ENCODE data around the gene ADAP1. TPM values are rescaled to one million over a fixed set of nuclear protein-coding genes. Genes with fewer than 3 reads are reported as not detected.

Gene ADAP1
- total and polyA plus RNA-seq, 2 donors = 6.2 to 9.4 TPM

DNA sequence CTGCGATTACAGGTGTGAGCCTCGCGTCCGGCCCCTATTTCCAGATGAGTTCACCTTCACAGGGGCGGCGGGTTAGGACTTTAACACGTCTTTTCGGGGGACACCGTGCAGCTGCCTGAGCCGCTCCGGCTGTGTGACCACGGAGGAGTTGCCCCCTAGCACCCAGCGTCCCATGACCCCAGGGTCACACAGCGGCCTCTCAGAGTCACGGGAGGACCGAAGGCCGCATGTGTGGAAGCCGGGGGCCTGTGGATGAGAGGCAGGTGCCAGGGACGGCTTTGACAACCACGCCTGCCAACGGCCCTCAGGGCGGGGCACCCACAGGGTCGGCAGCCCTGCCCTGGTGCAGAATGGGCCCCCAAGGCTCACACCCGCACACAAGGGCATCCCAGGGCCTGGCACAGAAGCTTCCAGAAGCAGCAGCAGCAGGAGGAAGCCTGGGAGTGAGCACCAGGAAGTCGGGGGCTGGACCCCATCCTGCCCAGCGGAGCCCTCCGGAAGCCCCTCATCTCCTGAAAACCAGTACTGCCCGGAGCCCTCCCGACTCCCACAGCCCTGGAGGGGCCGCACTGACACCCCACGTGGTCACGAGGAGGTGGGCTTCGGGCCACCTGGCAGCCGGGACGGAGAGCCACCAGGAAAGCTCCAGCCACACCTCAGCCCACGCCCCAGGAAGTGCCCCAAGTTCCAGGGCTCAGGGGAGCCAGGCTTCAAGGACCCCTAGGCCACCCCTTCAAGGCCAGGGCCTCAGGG lies 32.7 kb downstream of the ADAP1 start:
- WGBS = 66% methylated on average over 36 of the region's 36 CpGs
- Histone ChIP-seq H3K9me3 (ENCODE audit: control insufficient read depth in 2 of 2, insufficient read depth in 1 of 2, low read length in 1 of 2) (peaks cover 0 to 6% of the 10 kb centered on the region in 2 donors), H3K4me3 (ENCODE audit: low read length in 2 of 2) (no peak overlapping the region), H3K27me3 (ENCODE audit: control insufficient read depth in 2 of 2, insufficient read depth in 1 of 2, low read length in 1 of 2) (no peaks in the 10 kb centered on the region), H3K36me3 (ENCODE audit: control insufficient read depth in 2 of 2, insufficient read depth in 2 of 2, low read length in 1 of 2) (no peaks in the 10 kb centered on the region), H3K27ac (ENCODE audit: low read depth in 1 of 2, low read length in 1 of 2) (no peak overlapping the region), H3K4me1 (ENCODE audit: control insufficient read depth in 2 of 2, insufficient read depth in 2 of 2, low read length in 2 of 2) (peaks cover 26 to 39% of the 10 kb centered on the region in 2 donors)
- DNase-seq (ENCODE audit: low read depth in 6 of 9, low spot score in 9 of 9) = peak in 1 of 9 donors; percentile 33

DNA sequence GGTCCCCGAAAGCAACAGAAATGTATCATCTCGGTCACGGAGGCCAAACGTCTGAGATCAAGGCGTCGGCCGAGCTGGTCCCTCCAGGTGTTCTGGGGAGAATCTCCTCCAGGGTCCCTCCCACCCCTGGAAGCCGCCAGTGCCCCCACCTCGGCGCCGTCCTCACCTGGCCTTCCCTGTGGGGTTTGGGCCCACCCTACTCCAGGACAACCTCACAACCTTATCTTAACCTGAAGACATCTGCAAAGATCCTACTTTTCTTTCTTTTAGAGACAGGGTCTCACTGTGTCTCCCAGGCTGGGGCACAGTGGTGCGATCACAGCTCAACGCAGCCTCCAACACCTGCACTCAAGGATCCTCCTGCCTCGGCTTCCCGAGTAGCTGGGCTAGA lies 33.4 kb downstream of the ADAP1 start:
- H3K9me3 ChIP-seq (ENCODE audit: control insufficient read depth in 2 of 2, insufficient read depth in 1 of 2, low read length in 1 of 2) = peaks cover 0 to 6% of the 10 kb centered on the region in 2 donors
- no peak for DNase-seq (ENCODE audit: low read depth in 6 of 9, low spot score in 9 of 9)
- H3K4me1 ChIP-seq (ENCODE audit: control insufficient read depth in 2 of 2, insufficient read depth in 2 of 2, low read length in 2 of 2) = peaks cover 26 to 39% of the 10 kb centered on the region in 2 donors
- H3K4me3 ChIP-seq (ENCODE audit: low read length in 2 of 2) = no peak overlapping the region
- H3K27me3 ChIP-seq (ENCODE audit: control insufficient read depth in 2 of 2, insufficient read depth in 1 of 2, low read length in 1 of 2) = no peaks in the 10 kb centered on the region
- H3K27ac ChIP-seq (ENCODE audit: low read depth in 1 of 2, low read length in 1 of 2) = no peak overlapping the region
- no peaks in the 10 kb centered on the region for H3K36me3 ChIP-seq (ENCODE audit: control insufficient read depth in 2 of 2, insufficient read depth in 2 of 2, low read length in 1 of 2)
- WGBS = 96% methylated on average over 15 of the region's 15 CpGs

DNA sequence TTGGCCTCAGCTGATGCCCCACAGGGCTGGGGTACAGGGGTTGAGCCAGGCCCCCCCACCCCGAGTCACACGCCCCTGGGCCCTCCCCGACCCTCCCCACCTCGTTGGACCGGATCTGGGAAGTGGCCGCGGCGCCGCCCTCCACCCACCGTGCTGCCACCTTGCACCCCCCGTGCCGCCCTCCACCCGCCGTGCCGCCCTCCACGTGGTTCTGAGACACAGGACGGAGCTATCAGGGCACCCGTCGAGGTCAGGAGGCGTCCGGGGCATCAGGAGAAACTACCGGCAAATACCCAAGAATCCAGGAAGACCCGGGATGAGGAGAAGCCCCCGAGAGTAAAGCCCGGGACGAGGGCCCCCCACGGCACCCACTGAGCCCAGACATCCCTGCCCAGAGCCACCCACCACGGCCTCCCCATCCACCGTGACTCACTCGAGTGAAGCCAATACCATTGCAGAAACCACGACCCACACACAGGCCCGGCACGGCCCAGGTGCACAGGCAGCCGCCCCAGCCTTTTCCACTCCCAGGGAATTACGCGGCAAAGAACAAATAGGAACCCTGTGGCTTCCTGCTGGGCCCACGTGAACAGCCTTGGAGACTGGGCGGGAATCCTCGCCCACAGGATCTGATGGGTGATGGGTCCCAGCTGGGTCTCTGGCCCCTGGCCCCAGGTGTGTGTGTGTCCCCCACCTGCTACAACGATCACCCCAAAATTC lies 34.0 kb downstream of the ADAP1 start:
- no peak overlapping the region for H3K4me3 ChIP-seq (ENCODE audit: low read length in 2 of 2)
- DNase-seq (ENCODE audit: low read depth in 6 of 9, low spot score in 9 of 9) = no peak
- H3K9me3 ChIP-seq (ENCODE audit: control insufficient read depth in 2 of 2, insufficient read depth in 1 of 2, low read length in 1 of 2) = peaks cover 0 to 6% of the 10 kb centered on the region in 2 donors
- H3K4me1 ChIP-seq (ENCODE audit: control insufficient read depth in 2 of 2, insufficient read depth in 2 of 2, low read length in 2 of 2) = peaks cover 26 to 39% of the 10 kb centered on the region in 2 donors
- 73% methylated on average over 40 of the region's 40 CpGs for WGBS
- H3K27ac ChIP-seq (ENCODE audit: low read depth in 1 of 2, low read length in 1 of 2) = no peak overlapping the region
- H3K27me3 ChIP-seq (ENCODE audit: control insufficient read depth in 2 of 2, insufficient read depth in 1 of 2, low read length in 1 of 2) = no peaks in the 10 kb centered on the region
- no peaks in the 10 kb centered on the region for H3K36me3 ChIP-seq (ENCODE audit: control insufficient read depth in 2 of 2, insufficient read depth in 2 of 2, low read length in 1 of 2)

DNA sequence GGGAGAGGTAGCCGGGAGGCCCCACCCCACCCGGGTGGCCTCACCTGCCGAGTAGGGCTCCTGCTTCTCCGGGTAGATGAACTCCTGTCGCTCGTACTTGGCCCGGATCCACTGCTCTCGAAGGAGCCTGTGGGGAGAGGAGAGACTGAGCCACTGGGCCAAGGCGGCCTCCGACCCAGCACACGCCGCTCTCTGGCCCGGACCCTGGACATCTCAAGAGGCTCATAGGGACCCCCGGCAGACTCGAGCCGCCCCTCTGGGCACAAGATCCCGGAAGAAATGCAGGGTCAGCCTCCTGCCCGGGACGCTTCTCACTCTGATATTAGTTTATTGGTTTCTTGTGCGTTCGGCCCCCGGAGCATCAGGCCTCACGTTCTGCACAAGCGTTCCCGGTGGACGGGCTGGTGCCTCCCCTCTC lies 34.5 kb downstream of the ADAP1 start:
- 98% methylated on average over 26 of the region's 26 CpGs for WGBS
- Histone ChIP-seq H3K4me3 (ENCODE audit: low read length in 2 of 2) (no peak overlapping the region), H3K9me3 (ENCODE audit: control insufficient read depth in 2 of 2, insufficient read depth in 1 of 2, low read length in 1 of 2) (peaks cover 0 to 6% of the 10 kb centered on the region in 2 donors), H3K36me3 (ENCODE audit: control insufficient read depth in 2 of 2, insufficient read depth in 2 of 2, low read length in 1 of 2) (no peaks in the 10 kb centered on the region), H3K27me3 (ENCODE audit: control insufficient read depth in 2 of 2, insufficient read depth in 1 of 2, low read length in 1 of 2) (no peaks in the 10 kb centered on the region), H3K27ac (ENCODE audit: low read depth in 1 of 2, low read length in 1 of 2) (no peak overlapping the region), H3K4me1 (ENCODE audit: control insufficient read depth in 2 of 2, insufficient read depth in 2 of 2, low read length in 2 of 2) (peaks cover 24 to 38% of the 10 kb centered on the region in 2 donors)
- no peak for DNase-seq (ENCODE audit: low read depth in 6 of 9, low spot score in 9 of 9)

DNA sequence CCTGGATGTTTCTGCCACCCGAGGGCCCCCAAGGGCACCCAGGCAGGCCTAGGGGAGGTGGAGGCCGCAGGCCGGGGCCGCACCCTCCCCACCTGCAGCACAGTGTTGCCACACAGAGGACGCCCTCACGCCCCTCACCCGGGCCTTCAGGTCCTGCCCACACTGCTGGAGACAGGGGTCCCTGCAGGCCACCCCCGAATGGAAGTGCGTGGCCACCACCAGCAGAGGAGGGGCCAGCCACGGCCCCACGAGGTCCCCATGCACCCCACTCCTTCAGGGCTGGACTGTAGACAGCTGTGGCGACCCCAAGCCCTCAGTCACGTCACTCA lies 35.4 kb downstream of the ADAP1 start:
- H3K9me3 ChIP-seq (ENCODE audit: control insufficient read depth in 2 of 2, insufficient read depth in 1 of 2, low read length in 1 of 2) = peaks cover 0 to 6% of the 10 kb centered on the region in 2 donors
- no peaks in the 10 kb centered on the region for H3K27me3 ChIP-seq (ENCODE audit: control insufficient read depth in 2 of 2, insufficient read depth in 1 of 2, low read length in 1 of 2)
- H3K36me3 ChIP-seq (ENCODE audit: control insufficient read depth in 2 of 2, insufficient read depth in 2 of 2, low read length in 1 of 2) = no peaks in the 10 kb centered on the region
- 92% methylated on average over 13 of the region's 13 CpGs for WGBS
- H3K4me3 ChIP-seq (ENCODE audit: low read length in 2 of 2) = no peak overlapping the region
- peaks cover 20 to 33% of the 10 kb centered on the region in 2 donors for H3K4me1 ChIP-seq (ENCODE audit: control insufficient read depth in 2 of 2, insufficient read depth in 2 of 2, low read length in 2 of 2)
- H3K27ac ChIP-seq (ENCODE audit: low read depth in 1 of 2, low read length in 1 of 2) = no peak overlapping the region
- no peak for DNase-seq (ENCODE audit: low read depth in 6 of 9, low spot score in 9 of 9)

DNA sequence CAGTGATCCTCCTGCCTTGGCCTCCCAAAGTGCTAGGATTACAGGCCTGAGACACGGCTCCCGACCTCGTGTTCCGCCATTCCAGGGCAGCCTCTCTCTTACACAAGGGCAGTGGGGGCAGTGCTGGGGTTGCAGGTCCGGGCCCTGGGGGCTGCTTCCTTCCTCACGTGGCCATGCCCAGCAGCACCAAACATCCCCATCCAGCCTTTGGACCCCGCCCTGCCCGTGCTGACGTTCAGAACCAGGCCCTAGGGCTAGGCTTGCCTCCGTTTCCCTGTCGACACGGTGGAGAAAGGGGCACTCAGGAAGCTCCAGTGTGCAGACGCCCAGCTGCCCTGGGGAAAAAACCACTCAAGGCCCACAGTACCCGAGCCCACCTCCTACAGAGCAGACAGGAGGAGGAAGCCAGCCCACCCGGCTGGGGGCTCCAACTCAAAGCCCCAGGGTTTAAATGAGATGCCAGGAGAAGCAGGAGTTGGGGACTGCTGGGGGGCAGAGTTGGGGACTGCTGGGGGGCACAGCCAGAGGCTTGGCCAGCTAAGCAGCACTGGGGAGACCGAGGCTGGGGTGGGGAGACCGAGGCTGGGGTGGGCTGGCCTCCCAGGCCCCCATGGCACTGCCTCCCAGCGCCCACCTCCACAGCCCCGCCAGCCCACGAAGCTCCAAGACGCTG lies 35.9 kb downstream of the ADAP1 start:
- no peak for DNase-seq (ENCODE audit: low read depth in 6 of 9, low spot score in 9 of 9)
- Histone ChIP-seq H3K4me3 (ENCODE audit: low read length in 2 of 2) (no peak overlapping the region), H3K36me3 (ENCODE audit: control insufficient read depth in 2 of 2, insufficient read depth in 2 of 2, low read length in 1 of 2) (no peaks in the 10 kb centered on the region), H3K4me1 (ENCODE audit: control insufficient read depth in 2 of 2, insufficient read depth in 2 of 2, low read length in 2 of 2) (peaks cover 16 to 29% of the 10 kb centered on the region in 2 donors), H3K9me3 (ENCODE audit: control insufficient read depth in 2 of 2, insufficient read depth in 1 of 2, low read length in 1 of 2) (peaks cover 0 to 6% of the 10 kb centered on the region in 2 donors), H3K27me3 (ENCODE audit: control insufficient read depth in 2 of 2, insufficient read depth in 1 of 2, low read length in 1 of 2) (no peaks in the 10 kb centered on the region), H3K27ac (ENCODE audit: low read depth in 1 of 2, low read length in 1 of 2) (no peak overlapping the region)
- WGBS = 96% methylated on average over 21 of the region's 21 CpGs

DNA sequence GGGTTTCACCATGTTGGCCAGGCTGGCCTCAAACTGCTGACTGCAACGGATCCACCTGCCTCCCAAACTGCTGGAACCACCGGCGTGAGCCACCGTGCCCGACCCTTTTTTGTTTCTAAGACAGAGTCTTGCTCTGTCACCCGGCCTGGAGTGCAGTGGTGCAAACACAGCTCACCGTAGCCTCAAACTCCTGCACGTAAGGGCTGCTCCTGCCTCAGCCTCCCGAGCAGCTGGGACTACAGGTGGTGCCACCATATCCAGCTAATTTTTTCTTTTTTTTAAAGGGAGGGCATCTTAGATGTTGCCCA lies 36.4 kb downstream of the ADAP1 start:
- Histone ChIP-seq H3K4me3 (ENCODE audit: low read length in 2 of 2) (no peak overlapping the region), H3K4me1 (ENCODE audit: control insufficient read depth in 2 of 2, insufficient read depth in 2 of 2, low read length in 2 of 2) (peaks cover 14 to 24% of the 10 kb centered on the region in 2 donors), H3K27me3 (ENCODE audit: control insufficient read depth in 2 of 2, insufficient read depth in 1 of 2, low read length in 1 of 2) (no peaks in the 10 kb centered on the region), H3K27ac (ENCODE audit: low read depth in 1 of 2, low read length in 1 of 2) (no peak overlapping the region), H3K9me3 (ENCODE audit: control insufficient read depth in 2 of 2, insufficient read depth in 1 of 2, low read length in 1 of 2) (peaks cover 0 to 6% of the 10 kb centered on the region in 2 donors), H3K36me3 (ENCODE audit: control insufficient read depth in 2 of 2, insufficient read depth in 2 of 2, low read length in 1 of 2) (no peaks in the 10 kb centered on the region)
- no peak for DNase-seq (ENCODE audit: low read depth in 6 of 9, low spot score in 9 of 9)
- 85% methylated on average over 9 of the region's 9 CpGs for WGBS

DNA sequence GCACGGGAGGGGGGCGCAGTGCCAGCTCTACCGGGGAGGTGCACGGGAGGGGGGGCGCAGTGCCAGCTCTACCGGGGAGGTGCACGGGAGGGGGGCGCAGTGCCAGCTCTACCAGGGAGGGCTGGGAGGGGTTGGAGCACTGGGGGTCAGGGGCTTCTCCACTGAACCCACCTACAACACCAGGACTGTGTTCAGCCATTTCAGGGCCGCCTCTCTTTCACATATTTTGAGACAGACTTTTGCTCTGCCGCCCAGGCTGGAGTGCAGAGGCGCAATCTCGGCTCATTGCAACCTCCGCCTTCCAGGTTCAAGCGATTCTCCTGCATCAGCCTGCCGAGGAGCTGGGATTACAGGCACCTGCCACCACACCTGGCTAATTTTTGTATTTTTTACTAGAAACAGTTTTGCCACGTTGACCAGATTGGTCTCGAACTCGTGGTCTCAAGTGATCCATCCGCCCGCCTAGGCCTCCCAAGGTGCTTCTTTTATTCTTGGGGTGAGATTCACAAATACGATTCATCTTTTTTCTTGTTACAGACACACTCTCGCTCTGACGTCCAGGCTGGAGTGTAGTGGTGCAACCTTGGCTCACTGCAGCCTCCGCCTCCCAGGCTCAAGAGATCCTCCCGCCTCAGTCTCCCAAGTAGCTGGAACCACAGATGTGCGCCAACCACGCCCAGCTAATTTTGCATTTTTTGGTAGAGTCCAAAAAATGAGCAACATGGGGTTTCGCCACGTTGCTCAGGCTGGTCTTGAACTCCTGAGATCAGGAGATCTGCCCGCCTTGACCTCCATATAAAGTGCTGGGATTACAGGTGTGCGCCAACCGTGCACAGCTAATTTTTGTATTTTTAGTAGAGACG lies 37.0 kb downstream of the ADAP1 start:
- no peak for DNase-seq (ENCODE audit: low read depth in 6 of 9, low spot score in 9 of 9)
- no peak overlapping the region for H3K4me3 ChIP-seq (ENCODE audit: low read length in 2 of 2)
- peaks cover 0 to 6% of the 10 kb centered on the region in 2 donors for H3K9me3 ChIP-seq (ENCODE audit: control insufficient read depth in 2 of 2, insufficient read depth in 1 of 2, low read length in 1 of 2)
- no peaks in the 10 kb centered on the region for H3K36me3 ChIP-seq (ENCODE audit: control insufficient read depth in 2 of 2, insufficient read depth in 2 of 2, low read length in 1 of 2)
- H3K27me3 ChIP-seq (ENCODE audit: control insufficient read depth in 2 of 2, insufficient read depth in 1 of 2, low read length in 1 of 2) = no peaks in the 10 kb centered on the region
- peaks cover 10 to 19% of the 10 kb centered on the region in 2 donors for H3K4me1 ChIP-seq (ENCODE audit: control insufficient read depth in 2 of 2, insufficient read depth in 2 of 2, low read length in 2 of 2)
- 96% methylated on average over 28 of the region's 33 CpGs for WGBS
- H3K27ac ChIP-seq (ENCODE audit: low read depth in 1 of 2, low read length in 1 of 2) = no peak overlapping the region

Measured in thymus (tissue), 11 donors.